OCI-LY1 (cell line): Measurements from ENCODE around the gene VSIG8.

ENCODE experiments used
- H2AFZ ChIP-seq: fragments of 200-600 bp; sonication (generic), shearing (Covaris generic); 2 replicates; pipeline ENCODE4 v1.6.0; 2014; ENCODE audit warnings: antibody characterized with exemption, mild to moderate bottlenecking, low read length
- H3F3A ChIP-seq: fragments of 200-600 bp; sonication (generic), shearing (Covaris generic); 2 replicates; pipeline ENCODE4 v1.6.0; 2014; ENCODE audit warnings: mild to moderate bottlenecking, antibody characterized with exemption, low read length, moderate library complexity; ENCODE audit not compliant: insufficient read depth
- H3K27ac ChIP-seq: fragments of 200-600 bp; sonication (generic); 2 replicates; pipeline ENCODE4 v1.5.1; 2014; ENCODE audit warnings: low read length, mixed run types, mild to moderate bottlenecking, low read depth; ENCODE audit not compliant: poor library complexity, severe bottlenecking
- H3K27me3 ChIP-seq: fragments of 200-600 bp; sonication (generic); 2 replicates; pipeline ENCODE4 v1.6.0; 2014; ENCODE audit warnings: antibody characterized with exemption, mild to moderate bottlenecking, low read length, moderate library complexity; ENCODE audit not compliant: insufficient read depth
- H3K36me3 ChIP-seq: fragments of 200-600 bp; sonication (generic); 2 replicates; pipeline ENCODE4 v1.6.1; 2014; ENCODE audit warnings: mild to moderate bottlenecking, antibody characterized with exemption, low read length, moderate library complexity, mixed read lengths; ENCODE audit not compliant: insufficient read depth
- H3K4me1 ChIP-seq: fragments of 200-600 bp; sonication (generic); 2 replicates; pipeline ENCODE4 v1.5.1; 2014; ENCODE audit warnings: mild to moderate bottlenecking, low read length, moderate library complexity; ENCODE audit not compliant: insufficient read depth, severe bottlenecking
- H3K4me2 ChIP-seq: fragments of 200-600 bp; sonication (generic), shearing (Covaris generic); 2 replicates; pipeline ENCODE4 v1.6.1; 2014; ENCODE audit warnings: low read length
- H3K4me3 ChIP-seq: fragments of 200-600 bp; sonication (generic); 2 replicates; pipeline ENCODE4 v1.5.1; 2014; ENCODE audit warnings: low read length, low read depth, mild to moderate bottlenecking, mixed read lengths; ENCODE audit not compliant: poor library complexity, severe bottlenecking
- H3K79me2 ChIP-seq: fragments of 200-600 bp; shearing (Covaris generic); 2 replicates; pipeline ENCODE4 v1.6.1; 2016; ENCODE audit warnings: mixed run types, low read length, mixed read lengths; ENCODE audit not compliant: insufficient read depth
- H3K9ac ChIP-seq: fragments of 200-600 bp; sonication (generic), shearing (Covaris generic); 2 replicates; pipeline ENCODE4 v1.6.1; 2014; ENCODE audit warnings: mild to moderate bottlenecking, low read length, mixed read lengths
- H3K9me2 ChIP-seq: fragments of 200-600 bp; sonication (generic), shearing (Covaris generic); 2 replicates; pipeline ENCODE4 v1.6.1; 2014; ENCODE audit warnings: low read depth, mild to moderate bottlenecking, low read length, mixed read lengths
- H3K9me3 ChIP-seq: fragments of 200-600 bp; shearing (Covaris generic); 2 replicates; pipeline ENCODE4 v1.6.1; 2014; ENCODE audit warnings: low read length, mixed read lengths
- H4K20me1 ChIP-seq: fragments of 200-600 bp; sonication (generic), shearing (Covaris generic); 2 replicates; pipeline ENCODE4 v1.6.0; 2016; ENCODE audit warnings: mild to moderate bottlenecking, low read length; ENCODE audit not compliant: insufficient read depth
- CTCF ChIP-seq: fragments of 200-600 bp; sonication (generic), shearing (Covaris generic); IDR thresholded peaks from 2 replicates; pipeline ENCODE4 v1.5.1; 2017; ENCODE audit warnings: mild to moderate bottlenecking, antibody characterized with exemption, low read length, moderate library complexity, mixed read lengths
- EZH2 ChIP-seq: fragments of 200-600 bp; sonication (generic), shearing (Covaris generic); IDR thresholded peaks from 2 replicates; pipeline ENCODE4 v1.8.0; 2017; ENCODE audit warnings: borderline replicate concordance, mixed run types, mild to moderate bottlenecking, antibody characterized with exemption, low read length, moderate library complexity, mixed read lengths

Gene VSIG8

DNA sequence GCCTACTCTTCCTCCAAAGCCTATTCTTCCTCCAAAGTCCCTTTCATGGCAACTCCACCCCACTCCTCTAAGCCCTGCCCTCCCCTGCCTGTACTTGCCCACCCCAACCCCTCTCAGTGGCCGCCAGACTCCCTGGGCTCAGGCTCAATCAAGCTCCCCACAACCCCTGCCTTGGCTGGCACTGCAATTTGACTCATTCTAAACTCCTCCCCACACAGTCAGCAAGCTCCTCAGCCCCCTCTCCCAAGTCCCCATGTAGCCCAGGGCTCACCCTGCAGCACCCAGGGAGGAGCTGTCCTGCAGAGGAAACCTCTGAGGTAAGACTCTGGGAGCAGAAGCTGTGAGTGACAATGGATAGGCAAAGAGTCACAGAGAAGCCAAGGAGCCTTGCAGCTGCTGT lies 3.6 kb upstream of the VSIG8 start:
- Histone ChIP-seq H3K4me3 (no peak overlapping the region), H3K4me1 (no peaks in the 10 kb centered on the region), H2AFZ (no peak overlapping the region), H3K9me2 (no peaks in the 10 kb centered on the region), H3K9ac (no peak overlapping the region), H3F3A (no peaks in the 10 kb centered on the region), H3K79me2 (no peaks in the 10 kb centered on the region), H3K27me3 (no peaks in the 10 kb centered on the region; the same call in 1 of the 2 replicates), H3K36me3 (no peaks in the 10 kb centered on the region), H3K4me2 (no peak overlapping the region), H3K27ac (no peak overlapping the region), H3K9me3 (no peaks in the 10 kb centered on the region), H4K20me1 (no peaks in the 10 kb centered on the region)
- no peak for TF ChIP-seq EZH2
- TF ChIP-seq CTCF: no peak

- Histone ChIP-seq H3K4me1 (no peaks in the 10 kb centered on the region), H3F3A (no peaks in the 10 kb centered on the region), H3K4me2 (no peak overlapping the region), H2AFZ (no peak overlapping the region), H3K27me3 (no peaks in the 10 kb centered on the region), H4K20me1 (no peaks in the 10 kb centered on the region), H3K27ac (no peak overlapping the region), H3K79me2 (no peaks in the 10 kb centered on the region), H3K9ac (no peak overlapping the region), H3K9me2 (no peaks in the 10 kb centered on the region), H3K4me3 (no peak overlapping the region), H3K36me3 (no peaks in the 10 kb centered on the region), H3K9me3 (no peaks in the 10 kb centered on the region)
- TF ChIP-seq EZH2 (no peak), CTCF (no peak)
These were observed 1.8 kb upstream of the VSIG8 start for GRCh38 chr1:159864262-159864661.

DNA sequence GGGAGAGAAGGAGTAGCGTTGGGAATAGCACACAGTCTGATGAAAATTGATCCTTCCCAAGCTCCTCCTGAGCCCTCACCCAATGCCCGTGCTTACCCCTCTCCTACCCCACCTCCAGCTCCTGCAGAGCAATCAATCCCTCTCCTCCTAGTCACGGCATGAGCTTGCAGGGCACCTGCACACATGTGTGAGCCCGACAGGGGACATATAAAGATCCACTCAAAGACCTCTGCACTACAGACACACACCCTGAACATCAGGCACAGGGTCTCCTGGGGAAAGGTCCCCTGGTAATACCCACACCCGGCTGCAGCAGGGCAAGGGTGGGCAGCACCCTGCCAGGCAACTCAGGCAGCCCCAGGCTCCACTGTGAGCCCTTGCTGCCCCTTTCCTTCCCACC lies 426 bp downstream of the VSIG8 start:
- H3K9me3 ChIP-seq: no peaks in the 10 kb centered on the region
- H3K79me2 ChIP-seq: no peaks in the 10 kb centered on the region
- no peak overlapping the region for H3K4me2 ChIP-seq
- no peak overlapping the region for H3K27ac ChIP-seq
- no peak overlapping the region for H2AFZ ChIP-seq
- no peaks in the 10 kb centered on the region for H3K27me3 ChIP-seq
- no peaks in the 10 kb centered on the region for H3K36me3 ChIP-seq
- TF ChIP-seq CTCF (no peak), EZH2 (no peak)
- H3K9me2 ChIP-seq: no peaks in the 10 kb centered on the region
- no peak overlapping the region for H3K9ac ChIP-seq
- H4K20me1 ChIP-seq: no peaks in the 10 kb centered on the region
- no peaks in the 10 kb centered on the region for H3F3A ChIP-seq
- no peak overlapping the region for H3K4me3 ChIP-seq
- no peaks in the 10 kb centered on the region for H3K4me1 ChIP-seq
